Gastrocnemius medialis (tissue), 4 donors: ENCODE results near the gene CEP55.

Experiments used
- POLR2A ChIP-seq, 2 donors: fragments of 450-650 bp; IDR thresholded peaks; one replicate each; pipeline ENCODE4 v1.6.1; 2017; ENCODE audit warnings: antibody characterized with exemption in 2 of 2, mild to moderate bottlenecking in 2 of 2, moderate library complexity in 2 of 2
- TF ChIP-seq, protein P1 (sequence below), 5 experiments: fragments of 450-650 bp in 3 of 5; fragments of 200-600 bp in 2 of 5; sonication (generic) in 2 of 5; IDR thresholded peaks in 4 of 5; conservative IDR thresholded peaks in 1 of 5; 1 replicate in 4 of 5; 2 replicates in 1 of 5; pipeline ENCODE4 v1.5.1; 2016 to 2019; ENCODE audit warnings: antibody characterized with exemption in 5 of 5, mild to moderate bottlenecking in 3 of 5, moderate library complexity in 3 of 5

- TF ChIP-seq, protein P1, sequence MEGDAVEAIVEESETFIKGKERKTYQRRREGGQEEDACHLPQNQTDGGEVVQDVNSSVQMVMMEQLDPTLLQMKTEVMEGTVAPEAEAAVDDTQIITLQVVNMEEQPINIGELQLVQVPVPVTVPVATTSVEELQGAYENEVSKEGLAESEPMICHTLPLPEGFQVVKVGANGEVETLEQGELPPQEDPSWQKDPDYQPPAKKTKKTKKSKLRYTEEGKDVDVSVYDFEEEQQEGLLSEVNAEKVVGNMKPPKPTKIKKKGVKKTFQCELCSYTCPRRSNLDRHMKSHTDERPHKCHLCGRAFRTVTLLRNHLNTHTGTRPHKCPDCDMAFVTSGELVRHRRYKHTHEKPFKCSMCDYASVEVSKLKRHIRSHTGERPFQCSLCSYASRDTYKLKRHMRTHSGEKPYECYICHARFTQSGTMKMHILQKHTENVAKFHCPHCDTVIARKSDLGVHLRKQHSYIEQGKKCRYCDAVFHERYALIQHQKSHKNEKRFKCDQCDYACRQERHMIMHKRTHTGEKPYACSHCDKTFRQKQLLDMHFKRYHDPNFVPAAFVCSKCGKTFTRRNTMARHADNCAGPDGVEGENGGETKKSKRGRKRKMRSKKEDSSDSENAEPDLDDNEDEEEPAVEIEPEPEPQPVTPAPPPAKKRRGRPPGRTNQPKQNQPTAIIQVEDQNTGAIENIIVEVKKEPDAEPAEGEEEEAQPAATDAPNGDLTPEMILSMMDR (IDR thresholded peaks at IDR 0.05 in 4 of 5, conservative IDR thresholded peaks at IDR 0.05 in 1 of 5), result no peak
- no peak for TF ChIP-seq POLR2A (IDR thresholded peaks at IDR 0.05)
Measured at GRCh38 chr10:93498166-93498565, 1.8 kb downstream of the CEP55 start.
